Tibial nerve (tissue), 4 donors: ENCODE measurements around the gene FGF19. TPM values are rescaled to one million over a fixed set of nuclear protein-coding genes. Genes with fewer than 3 reads are reported as not detected.

ENCODE experiments used
- DNase-seq, 2 donors: peaks; one replicate each; pipeline ENCODE4 v3.0.0-alpha.2; 2019; ENCODE audit warnings: low spot score in 2 of 2
- H3K27ac ChIP-seq, 4 donors: fragments of 200-600 bp; sonication (generic) in 3 of 4; one replicate each; pipeline ENCODE4 v1.5.1; 2017 to 2019; ENCODE audit warnings: mild to moderate bottlenecking in 1 of 4
- H3K27me3 ChIP-seq, 2 donors: fragments of 200-600 bp; sonication (generic) in 1 of 2; one replicate each; pipeline versions ENCODE4 v1.5.1 to v1.6.0; 2017 to 2019
- H3K36me3 ChIP-seq, 3 donors: fragments of 200-600 bp; sonication (generic); one replicate each; pipeline ENCODE4 v1.5.1; 2018 to 2019
- H3K4me1 ChIP-seq, 4 donors: fragments of 200-600 bp; sonication (generic) in 3 of 4; one replicate each; pipeline ENCODE4 v1.5.1; 2017 to 2019
- H3K4me3 ChIP-seq, 4 donors: fragments of 200-600 bp; sonication (generic) in 3 of 4; one replicate each; pipeline ENCODE4 v1.5.1; 2017 to 2019; ENCODE audit warnings: mild to moderate bottlenecking in 1 of 4, moderate library complexity in 1 of 4
- H3K9me3 ChIP-seq, 4 donors: fragments of 200-600 bp; sonication (generic) in 3 of 4; one replicate each; pipeline ENCODE4 v1.5.1; 2017 to 2019
- CTCF ChIP-seq, 5 experiments: fragments of 200-600 bp in 3 of 5; fragments of 450-650 bp in 2 of 5; sonication (generic) in 3 of 5; IDR thresholded peaks; one replicate each; pipeline ENCODE4 v1.5.1; 2016 to 2019; ENCODE audit warnings: antibody characterized with exemption in 5 of 5, mild to moderate bottlenecking in 3 of 5, moderate library complexity in 2 of 5
- EP300 ChIP-seq, 2 donors: sonication (generic); formaldehyde crosslinking; IDR thresholded peaks; one replicate each; pipeline ENCODE4 v1.6.1; 2017; ENCODE audit warnings: antibody characterized with exemption in 2 of 2, mild to moderate bottlenecking in 1 of 2
- POLR2A ChIP-seq, 2 donors: fragments of 450-650 bp; IDR thresholded peaks; one replicate each; pipeline ENCODE4 v1.6.1; 2017; ENCODE audit warnings: antibody characterized with exemption in 2 of 2, mild to moderate bottlenecking in 2 of 2, moderate library complexity in 2 of 2
- WGBS, 2 donors: methylation state at CpG; one replicate each; pipeline ENCODE4 v1.1.5; 2018; 5-methylcytosine and 5-hydroxymethylcytosine counted together
- total RNA-seq, 4 donors: library from RNA; depleted of rRNA; stranded (reverse); fragments of >200 nt; gene quantifications; one replicate each; pipeline ENCODE4 v1.1.0, GENCODE V29; 2016

FGF19 gene
- total RNA-seq, 4 donors from 2014 or later = not detected

- 21 to 25% methylated on average over 18 of the region's 18 CpGs for WGBS, 2 donors
These were observed 29.4 kb downstream of the FGF19 start for GRCh38 chr11:69674267-69674885.

GRCh38 chr11:69671734-69672465, 31.9 kb downstream of the FGF19 start:
- WGBS, 2 donors = 85 to 92% methylated on average over 10 of the region's 10 CpGs
- H3K4me3 ChIP-seq = no peak overlapping the region
- no peaks in the 10 kb centered on the region for H3K9me3 ChIP-seq
- H3K4me1 ChIP-seq = peaks cover 0 to 35% (median 18%) of the 10 kb centered on the region in 4 donors
- DNase-seq = no peak
- TF ChIP-seq EP300 (IDR thresholded peaks at IDR 0.05) (no peak), CTCF (IDR thresholded peaks at IDR 0.05) (no peak), POLR2A (IDR thresholded peaks at IDR 0.05) (no peak)
- peaks cover 0 to 55% (median 14%) of the 10 kb centered on the region in 3 donors for H3K36me3 ChIP-seq
- no peaks in the 10 kb centered on the region for H3K27me3 ChIP-seq
- no peak overlapping the region for H3K27ac ChIP-seq

More at GRCh38 chr11:69674267-69674885, 29.4 kb downstream of the FGF19 start:
- Histone ChIP-seq H3K36me3 (peaks cover 0 to 30% (median 14%) of the 10 kb centered on the region in 3 donors), H3K9me3 (no peaks in the 10 kb centered on the region), H3K4me1 (peaks cover 0 to 35% (median 18%) of the 10 kb centered on the region in 4 donors), H3K4me3 (peak overlapping the region; percentile 69 to 100 (median 86)), H3K27me3 (no peaks in the 10 kb centered on the region), H3K27ac (peak overlapping the region in 3 of 4 donors; percentile 81 to 90 (median 86))
- no peak for TF ChIP-seq POLR2A (IDR thresholded peaks at IDR 0.05)
- TF ChIP-seq EP300 (IDR thresholded peaks at IDR 0.05) = no peak
- no peak for DNase-seq

- TF ChIP-seq CTCF (IDR thresholded peaks at IDR 0.05) (peak; percentile 91 to 97 (median 95)), EP300 (IDR thresholded peaks at IDR 0.05) (peak in 1 of 2 donors; percentile 63), POLR2A (IDR thresholded peaks at IDR 0.05) (no peak)
- Histone ChIP-seq H3K4me1 (peaks cover 0 to 32% (median 18%) of the 10 kb centered on the region in 4 donors), H3K27ac (no peak overlapping the region), H3K36me3 (peaks cover 0 to 71% (median 14%) of the 10 kb centered on the region in 3 donors), H3K9me3 (no peaks in the 10 kb centered on the region), H3K4me3 (no peak overlapping the region), H3K27me3 (no peaks in the 10 kb centered on the region)
- 31 to 38% methylated on average over 17 to 18 of the region's 18 CpGs for WGBS, 2 donors
- peak; percentile 76 to 79 for DNase-seq
These were observed 33.5 kb downstream of the FGF19 start for GRCh38 chr11:69670158-69670845.

GRCh38 chr11:69669486-69669885, 34.3 kb downstream of the FGF19 start:
- Histone ChIP-seq H3K4me3 (no peak overlapping the region), H3K27ac (no peak overlapping the region), H3K27me3 (no peaks in the 10 kb centered on the region), H3K36me3 (peaks cover 0 to 79% (median 14%) of the 10 kb centered on the region in 3 donors), H3K9me3 (no peaks in the 10 kb centered on the region), H3K4me1 (peaks cover 0 to 30% (median 16%) of the 10 kb centered on the region in 4 donors)
- no peak for DNase-seq
- TF ChIP-seq POLR2A (IDR thresholded peaks at IDR 0.05) (no peak), EP300 (IDR thresholded peaks at IDR 0.05) (no peak), CTCF (IDR thresholded peaks at IDR 0.05) (no peak)
- 93% methylated on average over 19 of the region's 19 CpGs for WGBS, 2 donors
